GM12865 (cell line): Measurements from ENCODE around the gene TMEM138.

Experiments used
- DNase-seq: peaks from one replicate; pipeline ENCODE4 v3.0.0; 2010; ENCODE audit warnings: low read depth
- H3K4me3 ChIP-seq: 2 replicates; pipeline ENCODE4 v1.5.1; 2011; ENCODE audit warnings: mild to moderate bottlenecking, low read depth, low read length, control low read depth
- TF ChIP-seq, protein P1 (sequence below): IDR thresholded peaks from 2 replicates; pipeline ENCODE4 v1.5.1; 2011; ENCODE audit warnings: low read length, control low read depth, low read depth, inconsistent platforms; ENCODE audit not compliant: insufficient read depth; ENCODE audit errors: missing control alignments

The TMEM138 gene

DNA sequence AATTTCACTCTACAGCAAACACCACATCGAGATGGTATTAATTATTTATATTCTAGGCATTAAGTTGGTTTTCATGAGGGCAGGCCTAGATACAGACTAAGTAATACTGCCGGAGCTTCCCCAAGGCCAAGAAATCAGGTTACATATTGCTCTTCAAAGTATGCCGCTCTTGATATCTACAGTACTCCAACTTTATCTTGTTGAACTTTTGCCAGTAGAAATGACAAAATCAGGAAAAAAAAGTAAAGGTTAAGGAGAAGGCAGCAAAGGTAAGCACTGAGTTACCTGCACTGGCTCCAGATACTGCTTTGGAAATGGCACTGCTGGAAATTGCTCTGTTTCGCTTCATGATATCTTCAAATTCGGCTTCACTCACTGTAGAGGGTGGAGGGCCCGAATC is 53.2 kb downstream of the TMEM138 start:
- TF ChIP-seq, protein P1, sequence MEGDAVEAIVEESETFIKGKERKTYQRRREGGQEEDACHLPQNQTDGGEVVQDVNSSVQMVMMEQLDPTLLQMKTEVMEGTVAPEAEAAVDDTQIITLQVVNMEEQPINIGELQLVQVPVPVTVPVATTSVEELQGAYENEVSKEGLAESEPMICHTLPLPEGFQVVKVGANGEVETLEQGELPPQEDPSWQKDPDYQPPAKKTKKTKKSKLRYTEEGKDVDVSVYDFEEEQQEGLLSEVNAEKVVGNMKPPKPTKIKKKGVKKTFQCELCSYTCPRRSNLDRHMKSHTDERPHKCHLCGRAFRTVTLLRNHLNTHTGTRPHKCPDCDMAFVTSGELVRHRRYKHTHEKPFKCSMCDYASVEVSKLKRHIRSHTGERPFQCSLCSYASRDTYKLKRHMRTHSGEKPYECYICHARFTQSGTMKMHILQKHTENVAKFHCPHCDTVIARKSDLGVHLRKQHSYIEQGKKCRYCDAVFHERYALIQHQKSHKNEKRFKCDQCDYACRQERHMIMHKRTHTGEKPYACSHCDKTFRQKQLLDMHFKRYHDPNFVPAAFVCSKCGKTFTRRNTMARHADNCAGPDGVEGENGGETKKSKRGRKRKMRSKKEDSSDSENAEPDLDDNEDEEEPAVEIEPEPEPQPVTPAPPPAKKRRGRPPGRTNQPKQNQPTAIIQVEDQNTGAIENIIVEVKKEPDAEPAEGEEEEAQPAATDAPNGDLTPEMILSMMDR, result no peak
- DNase-seq, result no peak
- H3K4me3 ChIP-seq, result no peak overlapping the region

DNA sequence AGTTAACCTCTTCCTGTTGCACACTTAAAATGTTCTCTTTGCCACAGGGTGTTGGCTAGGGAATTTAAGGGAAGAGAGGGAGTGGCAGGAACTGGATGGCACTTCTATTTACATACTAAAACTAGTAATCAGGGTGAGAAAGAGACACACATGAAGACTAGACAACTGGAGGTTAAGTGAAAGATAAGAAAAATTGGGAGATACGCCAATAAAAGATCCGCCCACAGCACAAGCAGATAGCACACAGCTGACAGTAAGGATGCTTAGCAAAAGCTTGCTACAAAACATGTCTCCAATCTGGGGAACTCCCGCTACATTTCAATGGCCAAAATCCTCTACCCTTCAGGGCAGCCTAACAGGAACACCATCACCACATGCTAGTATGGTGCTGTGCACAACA is 54.8 kb downstream of the TMEM138 start:
- no peak overlapping the region for H3K4me3 ChIP-seq
- DNase-seq, result no peak
- TF ChIP-seq, protein P1, result no peak

DNA sequence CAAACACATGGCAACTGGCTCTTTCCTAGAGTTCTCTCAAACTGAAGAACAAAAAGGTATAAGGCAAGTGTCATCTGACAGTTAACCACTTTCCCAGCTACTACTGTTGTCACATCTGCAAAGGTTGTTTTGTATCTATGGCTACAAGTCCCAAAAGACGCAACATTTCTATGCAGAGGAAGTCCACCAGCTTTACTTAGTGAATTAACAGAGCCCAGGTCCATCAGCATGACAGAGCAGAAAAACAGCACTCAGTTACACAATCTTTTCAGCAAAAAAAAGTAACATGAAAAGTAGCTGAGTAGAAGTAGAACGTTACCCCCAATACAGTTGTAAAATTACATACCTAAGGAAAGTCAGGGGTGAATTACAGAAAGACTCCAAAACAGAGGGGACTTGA is 55.5 kb downstream of the TMEM138 start:
- TF ChIP-seq, protein P1, result no peak
- H3K4me3 ChIP-seq, result no peak overlapping the region
- DNase-seq, result no peak

DNA sequence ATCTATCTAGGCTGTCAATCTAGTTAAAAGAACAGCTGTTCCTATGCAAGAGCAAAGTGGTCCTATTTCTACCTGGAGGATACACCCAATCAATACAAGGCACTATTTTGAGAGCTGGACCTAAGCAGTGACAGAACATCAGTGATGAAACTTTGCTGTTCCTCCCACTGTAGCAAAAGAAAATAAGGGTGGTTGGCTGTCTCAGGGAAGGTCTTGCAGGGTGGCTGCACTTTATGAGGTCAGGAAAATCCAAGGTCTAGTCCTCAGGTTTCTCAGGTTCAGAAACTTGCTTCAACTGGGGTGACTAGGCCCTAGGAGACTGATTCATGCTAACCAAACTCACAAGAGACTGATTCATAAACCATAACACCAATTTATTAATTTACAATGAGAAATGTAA is 56.0 kb downstream of the TMEM138 start:
- no peak for DNase-seq
- H3K4me3 ChIP-seq, result no peak overlapping the region
- TF ChIP-seq, protein P1, result no peak
